Activated gamma-delta T cell treated with Interleukin-2 at 50 U/mL for 16 hours (primary cell): ENCODE results near the gene CRELD1.
"Not testable (repeated sequence)": the region's sequence is repeated elsewhere in the genome, so short reads cannot be mapped to it uniquely, and the experiment has no call there.

Experiments used
- DNase-seq: peaks from one replicate; pipeline ENCODE4 v3.0.0-alpha.2; 2020

Gene CRELD1

DNA sequence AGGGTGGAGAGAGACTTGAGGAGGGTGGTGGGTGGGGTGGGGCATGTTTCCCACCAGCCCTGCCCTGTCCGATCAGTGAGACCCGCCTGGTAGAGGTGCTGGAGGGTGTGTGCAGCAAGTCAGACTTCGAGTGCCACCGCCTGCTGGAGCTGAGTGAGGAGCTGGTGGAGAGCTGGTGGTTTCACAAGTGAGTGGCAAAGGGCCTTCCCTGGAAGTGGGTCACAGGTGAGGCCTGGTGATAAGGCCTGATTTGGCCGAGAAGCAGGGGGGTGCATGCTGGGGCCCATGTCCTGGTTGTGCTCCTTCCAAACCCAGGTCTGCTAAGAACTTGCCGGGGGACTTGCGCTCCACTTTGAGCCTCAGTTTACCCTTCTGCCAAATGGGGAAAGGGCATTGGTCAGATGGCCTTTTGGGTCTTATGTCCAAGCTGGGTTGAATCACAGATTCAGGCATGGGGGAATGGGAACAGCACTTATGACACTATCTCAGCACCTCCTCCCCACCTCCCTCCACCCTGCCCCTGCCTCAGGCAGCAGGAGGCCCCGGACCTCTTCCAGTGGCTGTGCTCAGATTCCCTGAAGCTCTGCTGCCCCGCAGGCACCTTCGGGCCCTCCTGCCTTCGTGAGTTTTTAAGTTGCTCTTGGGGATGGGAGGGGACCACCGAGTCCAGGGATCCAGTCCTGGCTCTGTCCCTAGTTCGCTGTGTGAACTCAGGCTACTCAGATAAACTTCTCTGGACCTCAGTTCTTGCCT, 4.0 kb downstream of the CRELD1 start:
- DNase-seq, result no peak

DNA sequence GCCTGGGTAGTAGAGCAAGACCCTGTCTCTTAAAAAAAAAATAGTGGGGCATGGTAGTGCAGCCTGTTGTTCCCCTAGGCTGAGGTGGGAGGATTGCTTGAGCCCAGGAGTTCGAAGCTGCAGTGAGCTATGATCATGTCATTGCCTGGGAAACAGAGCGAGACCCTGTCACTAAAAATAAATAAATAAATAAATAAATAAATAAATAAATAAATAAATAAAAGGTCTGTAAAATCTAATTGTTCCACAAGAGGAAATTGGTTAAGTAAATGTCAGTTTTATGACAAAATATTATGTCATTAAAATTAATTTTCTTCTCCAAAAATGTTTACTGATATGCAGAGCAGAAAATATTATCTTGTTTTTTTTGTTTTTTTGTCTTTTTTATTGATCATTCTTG, 5.3 kb downstream of the CRELD1 start:
- no peak for DNase-seq

DNA sequence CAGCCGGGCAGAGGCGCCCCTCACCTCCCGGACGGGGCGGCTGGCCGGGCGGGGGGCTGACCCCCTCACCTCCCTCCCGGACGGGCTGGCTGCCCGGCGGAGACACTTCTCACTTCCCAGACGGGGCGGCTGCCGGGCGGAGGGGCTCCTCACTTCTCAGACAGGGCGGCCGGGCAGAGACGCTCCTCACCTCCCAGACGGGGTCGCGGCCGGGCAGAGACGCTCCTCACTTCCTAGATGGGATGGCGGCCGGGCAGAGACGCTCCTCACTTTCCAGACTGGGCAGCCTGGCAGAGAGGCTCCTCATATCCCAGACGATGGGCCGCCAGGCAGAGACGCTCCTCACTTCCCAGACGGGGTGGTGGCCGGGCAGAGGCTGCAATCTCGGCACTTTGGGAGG, 6.3 kb downstream of the CRELD1 start:
- not testable (repeated sequence) for DNase-seq

DNA sequence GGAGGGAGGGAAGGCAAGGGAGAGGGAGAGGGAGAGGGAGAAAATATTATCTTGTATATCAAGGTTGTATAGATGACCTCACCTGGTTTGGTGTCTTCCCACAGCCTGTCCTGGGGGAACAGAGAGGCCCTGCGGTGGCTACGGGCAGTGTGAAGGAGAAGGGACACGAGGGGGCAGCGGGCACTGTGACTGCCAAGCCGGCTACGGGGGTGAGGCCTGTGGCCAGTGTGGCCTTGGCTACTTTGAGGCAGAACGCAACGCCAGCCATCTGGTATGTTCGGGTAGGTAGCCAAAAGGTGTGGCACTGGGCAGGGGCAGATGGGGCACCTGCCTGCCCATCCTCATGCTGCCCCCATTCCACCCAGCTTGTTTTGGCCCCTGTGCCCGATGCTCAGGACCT, 7.1 kb downstream of the CRELD1 start:
- no peak for DNase-seq

DNA sequence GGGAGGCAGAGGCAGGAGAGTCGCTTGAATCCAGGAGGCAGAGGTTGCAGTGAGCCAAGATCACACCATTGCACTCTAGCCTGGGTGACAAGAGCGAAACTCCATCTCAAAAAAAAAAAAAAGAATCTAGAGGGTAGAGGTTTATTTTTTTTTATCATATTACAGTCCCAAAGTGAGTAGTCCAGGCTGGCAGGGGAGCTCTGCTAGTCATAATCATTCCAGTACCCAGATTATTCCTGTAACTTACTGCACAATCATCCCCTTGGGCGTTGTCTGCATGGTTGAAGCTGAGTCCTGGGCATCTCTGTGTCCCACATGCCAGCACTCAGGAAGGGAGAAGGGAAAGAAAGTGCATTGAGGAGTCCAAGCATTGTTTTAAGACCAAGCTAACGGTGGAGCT, 8.5 kb downstream of the CRELD1 start:
- no peak for DNase-seq

DNA sequence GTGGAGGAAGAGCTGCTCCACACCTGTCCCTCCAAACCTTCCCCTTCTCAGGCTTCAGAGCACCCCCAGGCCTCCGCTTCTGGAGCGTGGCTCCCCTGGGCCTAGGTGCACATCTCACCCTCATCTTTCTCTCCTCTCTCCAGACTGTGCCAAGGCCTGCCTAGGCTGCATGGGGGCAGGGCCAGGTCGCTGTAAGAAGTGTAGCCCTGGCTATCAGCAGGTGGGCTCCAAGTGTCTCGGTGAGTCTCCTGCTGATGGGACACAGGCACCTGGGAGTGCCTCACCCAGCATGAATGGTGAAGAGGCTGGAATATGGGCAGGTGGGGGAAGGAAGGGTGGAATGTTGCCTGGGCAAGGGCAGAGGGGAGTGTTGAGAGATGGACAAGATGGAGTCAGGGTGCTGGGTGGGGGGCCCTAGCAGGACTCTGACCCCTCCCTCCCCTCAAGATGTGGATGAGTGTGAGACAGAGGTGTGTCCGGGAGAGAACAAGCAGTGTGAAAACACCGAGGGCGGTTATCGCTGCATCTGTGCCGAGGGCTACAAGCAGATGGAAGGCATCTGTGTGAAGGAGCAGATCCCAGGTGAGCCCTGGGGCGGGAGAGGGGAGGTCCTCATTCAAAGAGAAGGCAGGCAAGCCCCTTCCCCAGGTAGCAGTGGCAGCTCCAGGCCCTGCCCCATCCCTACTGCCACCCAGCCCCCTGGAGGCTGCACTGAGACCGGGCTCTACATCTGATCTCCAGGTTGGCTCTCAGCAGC, 9.5 kb downstream of the CRELD1 start:
- no peak for DNase-seq

DNA sequence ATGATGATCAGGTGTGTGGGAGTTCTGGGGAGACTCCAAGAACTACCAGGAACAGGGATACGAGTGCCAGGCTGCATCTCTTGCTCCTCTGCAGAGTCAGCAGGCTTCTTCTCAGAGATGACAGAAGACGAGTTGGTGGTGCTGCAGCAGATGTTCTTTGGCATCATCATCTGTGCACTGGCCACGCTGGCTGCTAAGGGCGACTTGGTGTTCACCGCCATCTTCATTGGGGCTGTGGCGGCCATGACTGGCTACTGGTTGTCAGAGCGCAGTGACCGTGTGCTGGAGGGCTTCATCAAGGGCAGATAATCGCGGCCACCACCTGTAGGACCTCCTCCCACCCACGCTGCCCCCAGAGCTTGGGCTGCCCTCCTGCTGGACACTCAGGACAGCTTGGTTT, 10.6 kb downstream of the CRELD1 start:
- DNase-seq, result no peak

DNA sequence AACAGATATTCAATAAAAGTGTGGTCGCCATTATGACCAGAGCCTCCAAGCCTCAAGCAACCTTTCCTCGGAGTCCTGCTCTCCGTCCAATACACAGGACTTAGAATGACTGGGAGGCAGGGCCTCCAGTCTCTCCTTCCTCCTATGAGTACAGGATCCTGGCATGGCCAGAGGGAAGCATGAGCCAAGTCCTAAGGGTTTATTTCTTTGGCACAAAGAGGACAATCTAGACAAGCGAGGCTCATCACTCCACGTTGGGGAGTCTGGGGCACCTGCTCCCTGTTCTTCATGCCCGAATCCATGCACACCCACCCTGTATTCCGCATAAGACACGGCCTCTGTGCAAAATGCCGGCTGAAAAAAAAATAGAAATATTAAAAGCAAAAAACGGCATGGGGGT, 11.7 kb downstream of the CRELD1 start:
- DNase-seq, result no peak

DNA sequence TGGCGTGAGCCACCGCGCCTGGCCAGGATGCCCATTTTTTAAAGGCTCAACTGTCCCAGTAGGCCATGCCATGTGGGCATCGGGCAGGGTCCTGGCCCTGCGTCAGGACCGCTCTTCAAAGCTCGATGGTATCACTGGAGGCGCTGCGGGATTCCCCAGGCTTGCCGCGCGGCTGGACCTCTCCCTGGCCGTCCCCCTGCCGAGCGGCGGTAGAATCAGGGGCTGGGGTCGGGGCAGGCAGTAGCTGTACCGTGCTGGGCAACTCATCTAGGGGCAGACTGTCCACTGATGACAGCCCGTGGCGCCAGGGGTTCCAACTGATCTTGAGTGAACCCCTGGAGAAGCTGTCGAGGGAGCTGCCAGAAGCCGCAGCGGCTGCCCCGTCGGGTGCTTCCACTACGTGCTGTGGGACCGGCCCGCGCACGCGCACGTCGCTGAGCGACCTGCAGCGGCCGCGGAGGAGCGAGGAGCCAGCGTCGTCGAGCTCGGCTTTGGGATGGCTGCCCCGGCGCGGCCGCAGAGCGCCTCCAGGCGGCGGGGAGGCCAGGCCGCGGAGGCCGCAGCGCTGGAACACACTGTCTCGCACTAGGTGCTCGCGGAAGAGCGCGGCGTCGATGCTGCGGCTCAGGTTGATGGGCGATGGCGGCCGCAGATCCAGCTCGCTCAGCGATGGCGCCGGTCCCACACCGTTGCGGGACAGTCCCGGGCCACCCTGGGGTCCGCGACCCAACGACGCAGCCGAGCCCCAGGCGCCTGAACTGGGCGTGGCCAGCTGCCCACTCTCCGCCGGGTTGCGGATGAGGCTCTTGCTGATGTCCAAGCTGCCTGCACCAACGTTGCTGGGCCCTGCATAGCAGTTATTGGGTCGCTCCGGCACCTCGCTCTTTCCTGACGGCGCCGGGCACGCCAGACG, 12.7 kb downstream of the CRELD1 start:
- DNase-seq, result peak; percentile 80

DNA sequence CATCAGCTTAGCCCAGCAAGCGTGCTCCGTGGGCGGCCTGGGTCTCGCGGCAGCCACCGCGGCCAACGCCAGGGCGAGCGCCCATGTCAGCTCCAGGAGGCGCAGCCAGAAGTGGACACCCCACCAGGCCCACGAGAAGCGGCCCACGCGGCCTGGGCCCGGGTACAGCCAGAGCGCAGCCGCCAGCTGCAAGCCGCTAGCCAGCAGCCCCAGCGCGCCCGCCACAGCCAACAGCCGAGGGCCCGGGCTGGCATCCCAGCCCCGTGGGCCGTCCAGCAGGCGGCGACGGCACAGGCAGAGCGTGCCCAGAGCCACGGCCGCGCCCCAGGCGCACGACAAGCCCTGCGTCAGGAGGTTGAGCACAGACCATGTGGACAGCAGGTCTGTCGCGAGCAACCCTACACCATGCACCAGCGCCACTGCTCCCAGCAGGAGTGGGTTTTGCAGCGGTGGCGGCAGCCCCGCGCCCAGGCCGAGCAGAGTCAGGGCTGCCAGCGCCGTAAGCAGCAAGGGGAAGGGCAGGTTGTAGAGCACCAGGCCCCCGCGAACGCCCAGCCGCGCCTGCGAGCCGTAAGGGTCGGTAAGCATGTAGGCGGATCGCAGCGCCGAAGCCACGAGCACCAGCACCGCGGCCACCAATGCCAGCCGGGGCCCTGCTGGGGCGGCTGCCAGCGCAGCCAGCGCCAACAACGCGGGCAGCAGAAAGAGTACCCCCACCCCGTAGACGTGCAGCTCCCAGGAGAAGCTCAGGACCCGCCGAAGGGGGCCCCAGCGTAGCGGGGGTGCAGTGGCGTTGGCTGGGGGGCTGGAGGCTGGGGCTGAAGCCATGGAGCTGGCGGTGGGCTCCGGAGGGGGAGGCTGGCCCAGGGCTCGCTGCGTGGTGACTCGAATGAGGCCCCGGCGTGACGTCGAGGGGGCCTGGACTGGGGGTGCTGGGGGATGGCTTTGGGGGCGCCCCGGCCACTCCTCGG, 13.7 kb downstream of the CRELD1 start:
- DNase-seq, result no peak

DNA sequence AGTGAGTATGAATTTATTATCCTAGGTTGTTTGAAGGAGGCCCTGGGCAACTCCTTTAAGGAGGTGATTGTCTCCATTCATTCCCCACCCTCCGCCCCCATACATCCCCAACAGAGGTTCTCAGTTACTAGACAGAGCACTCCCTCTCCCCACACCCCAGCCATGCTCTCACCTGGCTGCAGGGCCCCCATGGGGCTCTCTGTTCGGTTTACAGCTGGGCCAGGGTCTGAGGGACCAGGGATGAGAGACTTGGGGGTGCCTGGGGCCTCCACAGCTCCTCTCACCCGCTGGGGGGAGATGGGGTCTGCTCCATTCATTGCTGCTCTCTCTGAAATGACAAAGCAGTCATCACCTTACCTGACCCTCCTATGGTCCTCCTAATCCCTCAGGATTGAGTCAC, 15.0 kb downstream of the CRELD1 start:
- DNase-seq, result no peak

DNA sequence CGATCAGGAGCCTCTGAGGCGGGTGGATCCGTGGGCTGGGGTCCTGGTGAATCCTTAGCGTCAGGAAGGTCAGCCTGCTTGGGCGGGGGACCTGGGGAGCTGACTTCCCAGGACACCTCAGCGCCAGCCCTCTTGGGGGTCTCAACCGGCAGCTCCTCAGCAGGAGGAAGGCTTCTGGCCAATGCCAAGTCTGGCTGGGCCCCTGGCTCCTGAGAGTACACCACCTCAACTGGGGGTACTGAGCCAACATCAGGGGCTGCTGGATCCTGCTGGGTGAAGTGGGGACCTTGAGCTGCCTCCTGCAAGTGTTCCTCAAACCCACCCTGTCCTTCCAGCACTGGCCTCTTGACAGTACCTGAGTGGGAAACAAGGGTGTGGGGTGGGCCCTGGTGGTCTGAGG, 15.5 kb downstream of the CRELD1 start:
- DNase-seq, result no peak

DNA sequence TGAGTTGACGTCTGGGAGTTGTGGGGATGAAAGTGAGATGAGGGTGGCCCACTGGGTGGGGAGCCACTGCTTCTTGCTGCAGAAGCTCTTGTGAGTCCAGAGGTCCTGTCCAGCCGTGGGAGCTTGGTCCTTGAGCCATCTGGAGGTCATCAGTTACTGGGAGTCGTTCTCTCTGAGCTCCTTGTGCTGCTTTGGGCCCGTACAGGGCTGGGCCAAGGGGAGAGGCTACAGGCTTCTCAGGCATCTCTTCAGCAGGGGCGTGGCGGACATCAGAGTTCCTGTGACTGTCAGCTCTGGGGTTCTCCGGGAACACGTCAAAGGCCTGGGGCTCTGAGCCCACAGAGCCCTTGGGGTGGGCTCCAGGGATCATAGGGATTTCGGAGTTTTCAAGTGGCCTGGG, 16.0 kb downstream of the CRELD1 start:
- DNase-seq, result no peak

DNA sequence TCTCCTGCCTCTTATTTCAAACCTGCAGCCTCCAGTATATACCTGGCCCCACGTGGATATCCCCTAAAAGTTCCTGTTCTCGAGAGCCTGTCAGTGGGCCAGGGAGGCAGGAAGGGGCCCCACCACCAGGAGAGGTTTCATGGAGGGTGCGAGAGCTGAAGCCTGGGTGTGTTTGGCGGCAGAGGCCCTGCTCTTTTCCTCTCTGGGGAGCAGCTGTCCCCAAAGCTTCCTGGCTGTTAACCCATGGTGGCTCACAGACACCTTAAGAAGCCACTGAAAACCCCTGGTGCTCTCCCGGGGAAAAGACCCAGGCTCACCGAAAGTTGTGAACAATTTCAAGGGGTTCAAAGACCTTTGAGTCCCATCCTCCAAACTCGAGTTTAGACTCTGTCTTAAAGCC, 17.5 kb downstream of the CRELD1 start:
- no peak for DNase-seq

DNA sequence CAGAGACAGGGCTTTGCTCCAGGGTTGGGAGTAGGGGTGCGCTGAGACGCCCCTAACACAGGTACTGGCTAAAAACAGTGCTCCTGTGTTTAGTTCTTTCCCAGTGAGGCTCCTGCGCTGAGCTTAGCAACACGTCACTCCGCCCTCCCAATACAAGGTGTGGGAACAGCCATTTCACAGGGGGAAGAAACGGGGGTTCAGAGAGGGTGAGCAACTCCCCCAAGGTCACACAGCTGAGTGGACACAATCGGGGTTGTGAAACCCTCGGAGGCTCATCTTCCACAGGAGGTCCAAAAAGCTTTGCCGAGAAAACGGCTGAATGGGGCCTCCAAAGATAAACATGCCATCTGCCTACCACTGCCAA, 17.9 kb downstream of the CRELD1 start:
- no peak for DNase-seq

DNA sequence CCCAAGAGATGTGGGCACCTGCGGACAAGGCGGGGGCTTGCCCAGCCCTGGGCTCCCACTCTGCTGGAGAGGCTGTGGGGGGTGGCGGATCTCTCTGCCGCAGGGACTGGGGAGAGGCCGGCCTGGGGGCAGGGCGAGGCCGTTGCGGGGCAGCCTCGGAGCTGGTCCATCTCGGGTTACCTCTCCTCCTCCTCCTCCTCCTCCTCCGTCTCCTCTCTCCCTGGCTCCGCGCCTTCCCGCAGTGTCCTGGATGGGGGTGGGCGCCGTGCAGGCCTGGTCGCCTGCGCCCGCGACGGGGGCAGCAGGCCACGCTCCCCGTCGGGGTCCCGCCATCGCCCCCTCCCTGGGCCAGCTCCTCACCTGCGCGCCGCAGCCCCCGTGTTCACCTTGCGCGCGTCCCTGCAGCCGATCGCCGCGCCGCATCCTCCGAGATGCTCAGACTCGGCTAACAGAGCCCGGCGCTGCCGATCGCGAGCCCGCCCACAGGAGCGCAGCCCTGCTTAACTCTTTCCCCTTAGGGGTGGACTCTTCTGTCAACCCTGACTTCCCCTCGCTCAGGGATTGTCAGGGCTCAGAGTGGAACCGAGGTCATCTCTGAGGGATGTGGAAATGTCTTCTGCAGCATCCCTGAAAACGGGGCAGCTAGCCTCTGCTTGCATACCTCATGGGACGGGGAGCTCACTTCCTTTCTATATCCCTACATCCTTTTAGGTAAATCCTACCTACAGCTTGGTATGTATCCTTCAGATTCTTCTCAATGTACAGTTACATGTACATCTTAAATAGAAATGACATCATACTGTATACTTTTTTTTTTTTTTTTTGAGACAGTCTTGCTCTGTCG, 18.6 kb downstream of the CRELD1 start, which contains the start of gene PRRT3:
TSS of gene PRRT3 (minus strand) at position 447 of the 844 bp plus-strand sequence. CDS start 2,293 bp downstream, outside the sequence.
- DNase-seq, result peak; percentile 39

DNA sequence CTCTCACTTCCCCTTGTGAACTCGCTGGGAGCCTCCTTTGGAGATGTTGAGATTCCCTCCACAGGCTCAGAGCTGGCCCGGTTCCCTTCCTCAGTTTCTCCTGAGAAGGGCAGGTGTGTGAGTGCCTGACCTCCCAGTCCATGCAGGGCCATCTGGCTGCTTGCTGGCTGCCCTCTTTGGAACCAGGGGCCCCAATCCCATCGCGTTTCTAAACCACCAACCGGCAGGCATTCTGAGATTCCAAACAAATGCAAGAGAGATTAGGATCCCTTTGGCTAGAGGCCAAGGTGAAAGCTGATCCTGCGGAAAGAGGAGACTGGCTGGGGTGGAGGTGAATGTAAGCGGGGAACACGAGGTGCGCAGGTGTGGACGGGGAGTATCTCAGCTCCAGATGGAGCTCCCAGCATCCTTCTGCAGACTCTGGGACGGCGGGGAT, 21.5 kb downstream of the CRELD1 start:
- no peak for DNase-seq

DNA sequence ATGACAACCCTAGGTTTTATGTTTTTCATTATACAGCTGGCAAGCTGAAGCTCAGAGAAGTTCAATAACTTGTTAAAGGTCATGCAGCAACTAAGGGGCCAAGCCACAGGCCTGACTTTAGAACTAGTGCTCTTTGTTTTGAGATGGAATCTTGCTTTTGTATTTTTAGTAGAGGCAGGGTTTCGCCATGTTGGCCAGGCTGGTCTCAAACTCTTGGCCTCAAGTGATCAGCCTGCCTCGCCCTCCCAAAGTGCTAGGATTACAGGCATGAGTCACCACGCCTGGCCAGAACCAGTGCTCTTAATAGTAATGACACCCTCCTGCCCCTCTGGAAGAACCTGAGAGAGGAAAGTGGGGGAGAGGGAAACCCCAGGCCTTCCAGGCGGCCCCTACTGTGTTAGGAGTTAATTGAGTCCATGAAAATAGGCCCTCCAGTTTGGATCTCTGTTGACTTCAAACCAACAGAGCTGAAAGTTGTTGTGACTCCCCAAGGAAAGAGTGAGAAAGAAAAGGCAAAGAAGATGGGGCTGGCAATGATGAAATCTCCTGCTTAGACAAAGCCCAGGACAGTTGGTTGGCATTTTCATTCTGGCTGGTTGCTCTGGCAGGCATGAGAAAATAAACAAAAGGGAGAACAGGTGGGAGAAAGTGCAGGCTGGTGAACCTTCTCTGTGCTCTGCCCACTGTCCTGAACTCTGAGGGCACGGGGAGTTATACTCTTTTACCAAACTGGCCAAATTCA, 22.1 kb downstream of the CRELD1 start:
- DNase-seq, result no peak

DNA sequence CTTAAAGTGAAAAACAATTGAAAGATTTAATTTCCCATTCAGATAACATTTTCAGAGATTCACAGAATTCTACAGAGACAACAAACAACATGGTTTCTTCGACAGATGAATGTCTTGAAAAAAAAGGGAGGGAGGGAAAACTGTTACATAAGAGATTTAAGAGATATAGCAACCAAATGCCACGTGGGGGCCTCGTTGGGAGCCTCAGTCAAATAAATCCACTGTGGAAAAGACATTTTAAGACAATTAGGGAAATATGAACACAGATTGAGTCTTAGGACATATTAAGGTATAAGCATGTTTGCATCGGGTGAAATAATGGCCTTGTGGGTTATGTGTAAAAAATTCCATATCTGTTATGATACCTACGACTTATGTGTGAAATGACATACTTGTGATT, 23.6 kb downstream of the CRELD1 start:
- DNase-seq, result no peak

DNA sequence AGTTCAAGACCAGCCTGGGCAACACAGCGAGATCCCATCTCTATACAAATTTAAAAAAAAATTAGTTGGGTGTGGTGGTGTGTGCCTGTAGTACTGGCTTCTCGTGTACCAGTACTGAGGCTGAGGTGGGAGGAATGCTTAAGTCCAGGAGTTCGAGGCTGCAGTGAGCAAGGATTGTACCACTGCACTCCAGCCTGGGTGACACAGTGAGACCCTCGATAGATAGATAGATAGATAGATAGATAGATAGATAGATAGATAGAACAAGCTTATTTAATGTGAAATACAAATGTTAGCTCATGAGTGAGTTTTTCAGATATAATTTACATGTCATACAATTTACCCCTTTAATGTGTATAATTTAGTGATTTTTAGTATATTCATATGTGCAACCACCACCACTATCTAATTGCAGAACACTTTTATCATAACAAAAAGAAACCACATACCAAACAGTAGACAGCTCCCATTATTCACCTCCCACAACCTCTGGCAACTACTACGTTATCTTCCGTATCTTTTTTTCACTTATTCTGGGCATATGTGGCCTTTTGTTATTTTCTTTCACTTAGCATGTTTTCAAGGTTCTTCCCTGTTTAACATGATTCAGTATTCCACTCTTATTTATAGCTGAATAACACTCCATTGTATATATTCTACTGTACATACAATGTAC, 31.7 kb downstream of the CRELD1 start:
- DNase-seq, result no peak
